ENCODE measurements around the gene SORL1-AS1. TPM values are rescaled to one million over a fixed set of nuclear protein-coding genes. Genes with fewer than 3 reads are reported as not detected.

The SORL1-AS1 gene

Other genes with a start within 250 kb of the SORL1-AS1 start
- 10 to 100 TPM; 24.4 to 27.3 TPM for gene SC5D, start 160.2 kb downstream of the SORL1-AS1 start, total RNA-seq
- 10 to 100 TPM; 11.2 to 20.0 TPM for gene SC5D, start 160.2 kb downstream of the SORL1-AS1 start, polyA plus RNA-seq
- gene SORL1, start 653 bp downstream of the SORL1-AS1 start, total RNA-seq, result 10 to 100 TPM; 34.0 to 37.2 TPM
- gene SORL1, start 653 bp downstream of the SORL1-AS1 start, polyA plus RNA-seq, result 1 to 10 TPM in 1 of 2 donors, under 1 TPM in 1; 0.79 to 2.5 TPM

All from aorta (tissue), 4 donors.